C4-2B (cell line): Measurements from ENCODE around the gene CD27.

Experiments used
- CTCF ChIP-seq: fragments of 450-650 bp; conservative IDR thresholded peaks from 2 replicates; pipeline ENCODE4 v1.5.1; 2017; ENCODE audit warnings: mild to moderate bottlenecking
- ZFX ChIP-seq: fragments of 450-650 bp; IDR thresholded peaks from 2 replicates; pipeline ENCODE4 v1.6.1; 2017

- TF ChIP-seq CTCF (no peak), ZFX (no peak)
Measured at GRCh38 chr12:6435961-6436715, 8.6 kb upstream of the CD27 start.
